GM19099 (cell line): ENCODE data around the gene NCAPH2.

Source experiments
- POLR2A ChIP-seq: IDR thresholded peaks from 3 replicates; pipeline ENCODE4 v1.6.1; 2011; ENCODE audit warnings: low read depth; ENCODE audit not compliant: insufficient read length; ENCODE audit errors: extremely low read depth

The NCAPH2 gene

GRCh38 chr22:50526834-50527801 is 19.1 kb downstream of the NCAPH2 start:
- TF ChIP-seq POLR2A, result peak; percentile 5

GRCh38 chr22:50527921-50528681 is 20.1 kb downstream of the NCAPH2 start:
- TF ChIP-seq POLR2A, result peak; percentile 21

GRCh38 chr22:50528682-50529415 is 20.8 kb downstream of the NCAPH2 start:
- TF ChIP-seq POLR2A, result peak; percentile 29

GRCh38 chr22:50529416-50529896 is 21.4 kb downstream of the NCAPH2 start:
- no peak for TF ChIP-seq POLR2A

GRCh38 chr22:50529897-50530579 is 22.0 kb downstream of the NCAPH2 start, which contains the start of gene TYMP:
Gene TYMP (minus strand): TSS chr22:50530012. CDS start chr22:50529709, 303 bp downstream.
- TF ChIP-seq POLR2A, result peak; percentile 62

- TF ChIP-seq POLR2A, result no peak
Observed at GRCh38 chr22:50530580-50530876, 22.5 kb downstream of the NCAPH2 start.

GRCh38 chr22:50530877-50531545 is 23.0 kb downstream of the NCAPH2 start:
- peak; percentile 73 for TF ChIP-seq POLR2A

- peak; percentile 69 for TF ChIP-seq POLR2A
Observed at GRCh38 chr22:50531546-50531961, 23.5 kb downstream of the NCAPH2 start.

GRCh38 chr22:50531962-50532674 is 24.1 kb downstream of the NCAPH2 start:
- peak; percentile 38 for TF ChIP-seq POLR2A

GRCh38 chr22:50532824-50533796 is 25.1 kb downstream of the NCAPH2 start:
- no peak for TF ChIP-seq POLR2A

- TF ChIP-seq POLR2A, result peak; percentile 17
Observed at GRCh38 chr22:50533856-50534711, 26.1 kb downstream of the NCAPH2 start.
